Fibroblast of skin of right quadriceps (primary cell): ENCODE results near the gene ADAM23.

ENCODE experiments used
- DNase-seq: peaks from one replicate; pipeline ENCODE4 v3.0.0-alpha.2; 2013

The ADAM23 gene

GRCh38 chr2:206443735-206444527 is 599 bp downstream of the ADAM23 start:
- DNase-seq: peak; percentile 40

- DNase-seq: no peak
These were observed 2.6 kb downstream of the ADAM23 start for GRCh38 chr2:206445948-206446347.

DNA sequence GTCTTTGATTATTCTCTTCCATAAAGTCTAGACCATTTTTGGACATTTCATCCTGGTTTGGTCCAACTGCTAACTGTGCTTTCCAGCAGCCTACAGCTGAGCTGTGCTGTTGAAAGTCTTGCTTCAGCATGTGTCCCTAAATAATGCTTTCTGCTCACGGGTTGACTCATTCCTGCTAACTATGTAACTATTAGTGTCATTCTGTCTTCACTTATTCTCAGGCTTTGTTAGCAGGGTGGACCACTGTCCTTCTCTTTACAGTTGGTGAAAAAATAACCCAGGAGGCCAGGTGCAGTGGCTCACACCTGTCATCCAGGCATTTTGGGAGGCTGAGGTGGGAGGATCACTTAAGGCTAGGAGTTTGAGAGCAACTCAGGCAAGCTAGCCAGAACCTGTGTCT is 8.9 kb downstream of the ADAM23 start:
- no peak for DNase-seq

DNA sequence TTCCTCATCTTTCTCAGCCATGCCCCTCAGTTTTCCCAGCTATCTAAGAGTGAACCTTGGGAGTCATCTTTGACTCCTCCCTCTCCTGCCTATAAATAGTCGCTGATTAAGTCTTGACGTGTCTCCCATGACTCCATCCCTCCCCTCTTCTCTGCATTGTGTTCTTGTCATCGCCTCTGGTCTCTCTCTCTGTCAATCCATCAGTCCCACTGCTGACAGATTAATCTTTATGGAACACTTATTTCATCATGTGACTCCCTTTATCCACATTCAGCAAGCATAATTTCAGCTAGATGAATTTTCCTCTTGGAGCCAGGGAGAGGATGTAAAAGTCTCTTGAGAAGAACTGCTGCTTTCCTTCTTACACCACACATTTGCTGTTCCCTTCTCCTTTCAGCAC is 9.4 kb downstream of the ADAM23 start:
- peak; percentile 26 for DNase-seq

DNA sequence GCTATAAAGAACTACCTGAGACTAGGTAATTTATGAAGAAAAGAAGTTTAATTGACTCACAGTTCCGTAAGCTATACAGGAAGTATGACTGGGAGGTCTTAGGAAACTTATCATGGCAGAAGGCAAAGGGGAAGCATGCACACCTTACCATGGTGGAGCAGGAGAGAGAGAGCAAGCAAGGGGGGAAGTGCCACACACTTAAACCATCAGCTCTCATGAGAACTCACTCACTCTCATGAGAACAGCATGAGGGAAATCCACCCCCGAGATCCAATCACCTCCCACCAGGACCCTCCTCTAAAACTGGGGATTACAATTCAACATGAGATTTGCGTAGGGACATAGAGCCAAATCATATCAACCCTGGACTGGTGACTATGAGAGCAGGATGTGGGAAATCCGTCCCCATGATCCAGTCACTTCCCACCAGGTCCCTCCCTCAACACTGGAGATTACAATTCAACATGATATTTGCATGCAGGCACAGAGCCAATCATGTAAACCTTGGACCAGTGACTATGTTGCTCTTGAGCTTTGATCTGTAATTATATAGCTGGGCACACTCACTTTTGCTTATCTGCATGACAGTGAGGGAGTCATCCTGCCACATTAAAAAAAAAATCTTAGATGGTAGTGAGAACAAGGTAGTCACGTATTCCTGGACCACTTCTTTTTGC is 12.9 kb downstream of the ADAM23 start:
- DNase-seq: no peak

GRCh38 chr2:206457188-206457634 is 13.9 kb downstream of the ADAM23 start:
- DNase-seq: no peak

- no peak for DNase-seq
These were observed 19.0 kb downstream of the ADAM23 start for GRCh38 chr2:206462240-206462854.

- no peak for DNase-seq
These were observed 20.4 kb downstream of the ADAM23 start for GRCh38 chr2:206463685-206464084.

GRCh38 chr2:206464597-206464996 is 21.3 kb downstream of the ADAM23 start:
- no peak for DNase-seq

DNA sequence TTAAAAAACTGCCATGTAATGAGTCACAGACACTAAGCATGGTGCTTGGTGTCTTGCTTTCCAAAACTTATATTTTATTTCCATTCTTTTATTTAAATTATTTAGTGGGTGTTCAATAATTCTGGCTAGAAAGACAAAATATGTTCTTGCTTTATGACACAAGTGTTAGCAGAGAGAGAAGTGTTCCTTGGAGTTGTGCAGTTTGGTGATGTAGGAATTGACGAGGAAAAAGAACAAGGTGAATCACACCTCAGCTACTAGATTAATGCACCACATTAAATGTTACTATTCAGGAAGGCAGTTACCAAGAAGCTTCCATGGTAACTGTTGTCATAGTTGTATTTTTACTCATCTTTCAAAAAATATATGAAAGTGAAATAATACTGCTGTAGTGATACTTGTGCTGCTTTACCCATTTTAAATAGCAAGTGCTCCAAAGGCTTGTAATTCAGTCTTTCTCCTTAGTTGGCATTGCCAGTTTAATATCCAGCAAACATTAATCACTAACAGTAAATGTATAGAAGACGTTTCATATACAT is 28.3 kb downstream of the ADAM23 start:
- no peak for DNase-seq

GRCh38 chr2:206472094-206472493 is 28.8 kb downstream of the ADAM23 start:
- DNase-seq: no peak

GRCh38 chr2:206474099-206474498 is 30.8 kb downstream of the ADAM23 start:
- DNase-seq: no peak

DNA sequence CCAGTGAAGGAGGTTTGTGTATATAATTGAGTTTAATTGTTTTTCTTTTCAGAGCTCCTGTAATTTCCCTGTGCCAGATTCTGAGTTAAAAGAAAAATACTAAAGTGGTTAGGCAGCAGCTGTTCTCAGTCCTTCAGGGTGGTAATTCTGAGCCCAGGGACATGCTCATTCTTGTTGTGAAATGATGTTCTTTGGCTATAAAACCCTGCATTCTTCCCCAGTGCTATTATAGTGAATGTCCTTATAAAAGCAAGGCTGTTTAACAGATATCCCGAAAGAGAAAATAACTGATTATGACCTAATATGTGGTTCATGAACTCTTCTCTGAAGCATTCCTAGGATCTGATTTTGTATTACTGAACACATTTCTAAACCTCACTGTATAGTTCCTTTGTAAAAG is 34.0 kb downstream of the ADAM23 start:
- peak; percentile 31 for DNase-seq

DNA sequence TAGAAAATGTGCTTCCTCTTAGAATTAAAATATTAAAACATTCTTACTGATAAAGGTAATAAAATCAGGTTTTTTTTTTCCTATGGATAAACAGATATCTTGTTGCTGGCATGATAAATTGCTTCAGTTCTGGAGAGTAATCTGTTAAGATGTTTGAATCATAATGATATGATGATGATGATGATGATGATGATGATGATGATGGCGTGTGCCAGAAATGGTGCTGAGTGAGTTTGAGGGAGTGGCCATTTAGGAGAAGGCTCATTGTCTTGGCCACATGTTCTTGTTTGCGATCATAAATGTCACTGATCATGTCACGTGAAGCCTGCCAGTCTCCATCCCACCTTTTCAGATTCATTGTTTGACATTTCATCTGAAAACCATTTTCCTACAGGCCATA is 35.0 kb downstream of the ADAM23 start:
- no peak for DNase-seq

DNA sequence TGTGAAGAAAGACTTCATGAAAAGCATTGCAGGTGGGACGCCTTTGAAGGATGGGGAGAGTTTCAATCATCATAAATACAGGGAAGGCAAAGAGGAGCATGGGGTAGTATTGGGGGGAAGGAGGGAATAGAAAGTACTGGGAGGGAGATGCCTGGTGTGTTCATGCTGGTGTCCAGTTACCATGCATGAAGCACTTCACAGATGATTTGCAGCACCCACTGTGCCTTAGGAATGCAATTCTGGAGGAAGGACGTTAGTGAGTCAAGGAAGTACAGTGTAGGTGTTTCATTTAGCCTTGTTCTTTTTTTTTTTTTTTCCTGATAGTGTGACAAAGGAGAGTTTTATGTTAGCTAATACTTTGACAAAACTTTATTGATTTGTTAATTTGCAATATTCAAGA is 36.8 kb downstream of the ADAM23 start:
- peak; percentile 35 for DNase-seq

- no peak for DNase-seq
These were observed 37.3 kb downstream of the ADAM23 start for GRCh38 chr2:206480620-206481019.

- no peak for DNase-seq
These were observed 37.7 kb downstream of the ADAM23 start for GRCh38 chr2:206481056-206481455.

GRCh38 chr2:206482123-206482522 is 38.8 kb downstream of the ADAM23 start:
- no peak for DNase-seq

- no peak for DNase-seq
These were observed 39.3 kb downstream of the ADAM23 start for GRCh38 chr2:206482633-206483032.

- DNase-seq: no peak
These were observed 44.7 kb downstream of the ADAM23 start for GRCh38 chr2:206488053-206488452.

GRCh38 chr2:206488623-206489022 is 45.3 kb downstream of the ADAM23 start:
- no peak for DNase-seq

DNA sequence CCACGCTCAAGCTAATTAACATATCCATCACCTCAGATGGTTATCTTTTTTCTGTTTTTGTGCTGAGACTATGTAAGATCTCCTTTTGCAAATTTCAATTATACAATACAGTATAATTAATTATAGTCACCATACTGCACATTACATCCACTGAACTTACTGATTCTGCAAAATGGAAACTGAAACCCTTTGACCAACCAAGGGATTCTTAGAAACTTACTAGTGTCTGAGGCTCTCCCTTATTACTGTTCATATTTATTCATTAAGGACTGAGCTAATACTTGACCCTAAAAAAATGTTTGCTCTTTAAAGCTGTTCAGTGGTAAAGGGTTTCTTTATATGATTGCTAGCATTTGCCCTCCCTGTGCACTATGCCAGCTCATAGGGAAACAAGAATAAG is 50.7 kb downstream of the ADAM23 start:
- DNase-seq: no peak

DNA sequence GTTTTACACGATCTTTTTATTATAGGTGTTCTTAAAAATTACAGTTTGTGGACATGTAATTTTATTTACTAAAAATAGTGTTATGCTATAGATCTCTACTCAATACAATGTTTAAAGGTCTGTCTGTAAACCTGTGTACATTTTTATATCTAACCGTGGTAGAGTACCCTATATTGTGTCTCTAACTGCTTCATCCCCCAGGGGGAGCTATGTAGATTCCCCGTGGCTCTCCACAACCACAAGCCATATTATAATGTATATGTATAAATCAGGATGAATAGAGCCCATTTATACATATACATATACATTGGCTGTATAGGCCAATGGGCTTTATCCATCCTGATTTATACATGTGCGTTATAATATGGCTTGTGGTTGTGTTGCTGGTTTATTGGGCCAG is 59.4 kb downstream of the ADAM23 start:
- DNase-seq: no peak

GRCh38 chr2:206511283-206511682 is 68.0 kb downstream of the ADAM23 start:
- DNase-seq: no peak
